Body of pancreas (tissue), 4 donors: ENCODE measurements around the gene GADD45B. TPM values are rescaled to one million over a fixed set of nuclear protein-coding genes. Genes with fewer than 3 reads are reported as not detected.
A peak's percentile ranks its signal among the peaks of the same experiment; 100 is the strongest.

ENCODE experiments used
- ATAC-seq: fragments of 150-250 bp; one replicate; pipeline ENCODE4 v1.9.1; 2016
- DNase-seq, 4 donors: peaks; one replicate each; pipeline ENCODE4 v3.0.0-alpha.2; 2019
- H3K27ac ChIP-seq, 4 donors: fragments of 200-600 bp; sonication (generic); 1 replicate in 3 of 4; 2 replicates in 1 of 4; pipeline versions ENCODE4 v1.5.1 to v1.6.1; 2016 to 2019; ENCODE audit warnings: mild to moderate bottlenecking in 1 of 4, mixed read lengths in 1 of 4, moderate library complexity in 1 of 4
- H3K27me3 ChIP-seq, 2 donors: fragments of 200-600 bp; sonication (generic); one replicate each; pipeline ENCODE4 v1.6.0; 2016; ENCODE audit warnings: mild to moderate bottlenecking in 1 of 2
- H3K36me3 ChIP-seq, 2 donors: fragments of 200-600 bp; sonication (generic); replicated peaks in 1 of 2; 2 replicates each; pipeline ENCODE4 v1.5.1; 2016; ENCODE audit warnings: low read depth in 2 of 2; ENCODE audit not compliant: insufficient read depth in 1 of 2
- H3K4me1 ChIP-seq: fragments of 200-600 bp; sonication (generic); one replicate; pipeline ENCODE4 v1.6.0; 2016
- H3K4me3 ChIP-seq, 2 donors: fragments of 200-600 bp; sonication (generic); 1 replicate in 1 of 2; 2 replicates in 1 of 2; pipeline ENCODE4 v1.5.1; 2016 to 2019
- H3K9me3 ChIP-seq, 3 donors: fragments of 200-600 bp; sonication (generic); 1 replicate in 2 of 3; 2 replicates in 1 of 3; pipeline ENCODE4 v1.5.1; 2016
- POLR2A ChIP-seq, 3 donors: fragments of 450-650 bp; IDR thresholded peaks; one replicate each; pipeline ENCODE4 v1.6.1; 2016; ENCODE audit warnings: antibody characterized with exemption in 3 of 3, mild to moderate bottlenecking in 2 of 3
- WGBS, 2 donors: methylation state at CpG; one replicate each; pipeline ENCODE4 v1.1.5; 2017; 5-methylcytosine and 5-hydroxymethylcytosine counted together
- intact Hi-C: fragments of 100-400 bp; cut with DNase I; formaldehyde crosslinking; loops from one replicate; pipeline ENCODE4 v1.15.1; 2023
- total RNA-seq, 2 donors: library from RNA; depleted of rRNA; stranded (reverse); fragments of >200 nt; gene quantifications; one replicate each; pipeline ENCODE4 v1.1.0, GENCODE V29; 2016
- TF ChIP-seq, protein P1 (sequence below), 7 experiments: fragments of 450-650 bp in 4 of 7; fragments of 200-600 bp in 3 of 7; sonication (generic) in 3 of 7; IDR thresholded peaks; one replicate each; pipeline ENCODE4 v1.5.1; 2016 to 2019; ENCODE audit warnings: antibody characterized with exemption in 7 of 7

GADD45B gene
- total RNA-seq, 2 donors from 2014 or later = 68.0 to 84.7 TPM

DNA sequence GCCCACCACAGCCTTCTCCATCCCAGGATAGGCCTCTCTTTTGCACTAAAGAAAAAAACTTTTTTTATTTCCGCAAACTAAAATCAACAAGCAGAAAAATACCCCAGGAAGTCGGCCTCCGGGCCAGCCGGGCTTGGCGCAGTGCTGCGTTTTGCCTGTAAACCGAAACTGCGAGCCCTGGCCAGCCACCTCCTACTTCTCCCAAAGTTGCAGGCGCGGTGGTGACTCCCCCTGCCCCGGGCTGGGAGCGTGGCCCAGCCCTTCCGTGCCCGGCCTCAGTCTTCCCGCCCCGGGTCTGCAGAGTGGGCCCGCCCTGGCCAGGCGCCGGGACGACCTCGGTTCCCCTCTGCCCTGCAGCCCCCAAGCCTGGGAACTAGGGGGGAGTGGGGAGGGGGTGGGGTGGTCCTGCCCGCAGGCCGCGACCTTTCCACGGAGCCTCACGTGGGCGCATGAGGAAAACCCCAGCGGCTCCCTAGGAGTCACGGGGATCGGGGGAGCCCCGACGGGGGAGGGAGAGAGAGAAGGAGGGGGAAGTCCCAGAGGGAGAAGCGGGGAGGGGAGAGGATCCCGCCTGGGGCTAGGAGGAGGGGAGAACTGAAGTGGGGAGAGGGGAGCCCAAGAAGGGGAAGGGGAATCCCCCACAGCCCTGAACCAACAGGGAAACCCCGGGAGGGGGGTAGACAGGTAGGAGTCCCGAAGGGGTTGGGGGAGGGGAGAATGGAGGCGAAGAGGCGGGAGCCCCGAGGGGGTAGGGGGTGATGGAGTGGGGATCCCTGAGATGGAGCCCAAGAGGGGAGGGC, 3.0 kb downstream of the GADD45B start:
- ATAC-seq = peak; percentile 38
- no peaks in the 10 kb centered on the region for H3K36me3 ChIP-seq
- H3K9me3 ChIP-seq = no peaks in the 10 kb centered on the region
- peaks cover 38% of the 10 kb centered on the region for H3K4me1 ChIP-seq
- TF ChIP-seq, protein P1, sequence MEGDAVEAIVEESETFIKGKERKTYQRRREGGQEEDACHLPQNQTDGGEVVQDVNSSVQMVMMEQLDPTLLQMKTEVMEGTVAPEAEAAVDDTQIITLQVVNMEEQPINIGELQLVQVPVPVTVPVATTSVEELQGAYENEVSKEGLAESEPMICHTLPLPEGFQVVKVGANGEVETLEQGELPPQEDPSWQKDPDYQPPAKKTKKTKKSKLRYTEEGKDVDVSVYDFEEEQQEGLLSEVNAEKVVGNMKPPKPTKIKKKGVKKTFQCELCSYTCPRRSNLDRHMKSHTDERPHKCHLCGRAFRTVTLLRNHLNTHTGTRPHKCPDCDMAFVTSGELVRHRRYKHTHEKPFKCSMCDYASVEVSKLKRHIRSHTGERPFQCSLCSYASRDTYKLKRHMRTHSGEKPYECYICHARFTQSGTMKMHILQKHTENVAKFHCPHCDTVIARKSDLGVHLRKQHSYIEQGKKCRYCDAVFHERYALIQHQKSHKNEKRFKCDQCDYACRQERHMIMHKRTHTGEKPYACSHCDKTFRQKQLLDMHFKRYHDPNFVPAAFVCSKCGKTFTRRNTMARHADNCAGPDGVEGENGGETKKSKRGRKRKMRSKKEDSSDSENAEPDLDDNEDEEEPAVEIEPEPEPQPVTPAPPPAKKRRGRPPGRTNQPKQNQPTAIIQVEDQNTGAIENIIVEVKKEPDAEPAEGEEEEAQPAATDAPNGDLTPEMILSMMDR (IDR thresholded peaks at IDR 0.05) = peak in 1 of 7 experiments; percentile 8
- TF ChIP-seq POLR2A (IDR thresholded peaks at IDR 0.05) = peak; percentile 0 to 71 (median 67)
- peak overlapping the region; percentile 84 to 94 (median 91) for H3K27ac ChIP-seq
- no peaks in the 10 kb centered on the region for H3K27me3 ChIP-seq
- peak; percentile 83 to 90 (median 85) for DNase-seq
- intact Hi-C loops = no loop called here
- 3 to 10% methylated on average over 20 to 38 of the region's 39 CpGs for WGBS, 2 donors
- H3K4me3 ChIP-seq = peak overlapping the region; percentile 27 to 94

DNA sequence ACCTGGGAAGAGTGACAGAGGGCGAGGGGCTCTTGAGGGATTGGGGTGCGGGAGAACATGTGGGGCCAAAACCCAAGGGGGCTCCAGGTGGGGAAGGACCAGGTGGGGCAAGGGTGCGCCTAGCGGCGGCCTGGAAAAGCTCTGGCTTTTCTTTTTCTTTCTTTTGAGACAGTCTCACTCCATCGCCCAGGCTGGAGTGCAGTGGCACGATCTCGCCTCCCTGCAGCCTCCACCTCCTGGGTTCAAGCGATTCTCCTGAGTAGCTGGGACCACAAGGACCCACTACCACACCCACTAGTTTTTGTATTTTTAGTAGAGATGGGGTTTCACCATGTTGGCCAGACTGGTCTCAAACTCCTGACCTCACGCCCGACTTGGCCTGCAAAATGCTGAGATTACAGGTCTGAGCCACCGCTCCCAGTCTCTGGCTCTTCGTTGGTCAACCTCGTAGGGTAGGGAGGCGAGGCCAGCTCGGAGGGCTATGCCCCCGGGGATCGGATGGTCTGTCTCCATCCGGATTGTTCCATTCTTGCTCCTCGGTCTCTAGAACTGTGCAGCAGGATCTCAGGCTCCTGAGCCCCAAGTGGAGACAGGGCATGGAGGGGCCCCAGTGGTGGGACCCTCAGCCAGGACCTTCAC, 3.7 kb downstream of the GADD45B start:
- intact Hi-C loops = no loop called here
- TF ChIP-seq, protein P1 (IDR thresholded peaks at IDR 0.05) = peak in 2 of 7 experiments; percentile 28 to 30
- no peak for TF ChIP-seq POLR2A (IDR thresholded peaks at IDR 0.05)
- Histone ChIP-seq H3K4me3 (no peak overlapping the region), H3K36me3 (no peaks in the 10 kb centered on the region), H3K9me3 (no peaks in the 10 kb centered on the region), H3K27ac (peak overlapping the region; percentile 84 to 94 (median 91)), H3K4me1 (peaks cover 37% of the 10 kb centered on the region), H3K27me3 (no peaks in the 10 kb centered on the region)
- WGBS, 2 donors = 68 to 74% methylated on average over 19 of the region's 20 CpGs
- ATAC-seq = no peak
- DNase-seq = no peak

- ATAC-seq (no peak), DNase-seq (no peak)
- WGBS, 2 donors = 93 to 97% methylated on average over 6 to 15 of the region's 16 CpGs
- Histone ChIP-seq H3K27ac (no peak overlapping the region), H3K9me3 (no peaks in the 10 kb centered on the region), H3K27me3 (no peaks in the 10 kb centered on the region), H3K4me1 (peaks cover 27% of the 10 kb centered on the region), H3K36me3 (no peaks in the 10 kb centered on the region), H3K4me3 (no peak overlapping the region)
- intact Hi-C loops = no loop called here
- TF ChIP-seq, protein P1 (IDR thresholded peaks at IDR 0.05) = no peak
- no peak for TF ChIP-seq POLR2A (IDR thresholded peaks at IDR 0.05)
Measured at GRCh38 chr19:2481466-2481865, 5.5 kb downstream of the GADD45B start.

- Histone ChIP-seq H3K9me3 (no peaks in the 10 kb centered on the region), H3K4me3 (no peak overlapping the region), H3K27ac (no peak overlapping the region), H3K4me1 (peaks cover 20% of the 10 kb centered on the region), H3K27me3 (no peaks in the 10 kb centered on the region), H3K36me3 (no peaks in the 10 kb centered on the region)
- TF ChIP-seq POLR2A (IDR thresholded peaks at IDR 0.05) = no peak
- TF ChIP-seq, protein P1 (IDR thresholded peaks at IDR 0.05) = no peak
- no peak for DNase-seq
- ATAC-seq = no peak
- intact Hi-C loops = no loop called here
- WGBS, 2 donors = 69 to 70% methylated on average over 11 to 12 of the region's 12 CpGs
Measured at GRCh38 chr19:2482354-2483038, 6.6 kb downstream of the GADD45B start.
